GM18520 (cell line): ENCODE results near the gene NAT10.

Experiments
- ATAC-seq: cut with Tn5 transposase; IDR thresholded peaks from one replicate; pipeline ENCODE4 v1.9.1; 2021; ENCODE audit not compliant: unreplicated experiment

The NAT10 gene

DNA sequence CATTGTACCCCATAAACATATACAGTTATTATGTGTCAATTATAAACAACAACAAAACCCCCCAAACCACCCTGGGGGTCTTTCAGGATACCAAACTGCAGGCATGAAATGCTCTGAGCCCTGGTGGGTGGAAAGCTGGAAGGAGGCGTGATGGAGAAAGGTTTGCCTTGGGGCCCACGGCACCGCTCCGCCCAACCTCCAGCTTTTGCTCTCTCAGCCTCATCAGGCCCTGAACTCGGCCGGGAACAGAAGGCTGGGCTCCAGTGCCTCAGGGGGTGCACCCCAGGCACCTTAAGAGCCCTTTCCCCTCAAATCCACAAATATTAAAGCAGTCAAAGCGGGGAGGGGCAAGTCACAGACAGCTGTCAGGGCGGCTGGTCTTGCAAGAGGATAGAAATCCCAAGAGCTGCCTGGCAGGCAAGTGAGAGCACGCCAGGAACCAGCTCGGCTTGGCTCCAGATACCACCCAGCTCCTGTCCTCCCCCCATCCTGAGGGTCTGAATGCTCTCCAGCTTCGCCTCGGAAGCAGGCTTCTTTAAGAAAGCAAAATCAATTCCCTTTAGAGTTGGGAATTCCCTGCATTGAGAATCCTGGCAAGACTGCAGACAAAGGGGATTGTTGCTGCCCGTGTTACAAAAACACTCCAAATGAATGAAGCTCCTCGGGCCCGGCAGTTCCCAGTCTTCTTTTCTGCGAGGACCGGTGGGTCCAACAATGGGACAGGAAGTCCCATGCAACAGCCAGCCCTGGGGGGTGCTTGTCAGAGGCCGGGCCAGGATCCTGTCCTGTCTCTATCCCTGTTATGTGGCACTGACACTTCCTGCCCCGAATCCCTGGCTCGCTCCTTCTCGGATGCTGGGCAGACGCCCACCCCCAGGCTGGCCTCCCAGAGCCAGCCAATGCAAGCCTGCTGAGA, 80.8 kb downstream of the NAT10 start:
- no peak for ATAC-seq

DNA sequence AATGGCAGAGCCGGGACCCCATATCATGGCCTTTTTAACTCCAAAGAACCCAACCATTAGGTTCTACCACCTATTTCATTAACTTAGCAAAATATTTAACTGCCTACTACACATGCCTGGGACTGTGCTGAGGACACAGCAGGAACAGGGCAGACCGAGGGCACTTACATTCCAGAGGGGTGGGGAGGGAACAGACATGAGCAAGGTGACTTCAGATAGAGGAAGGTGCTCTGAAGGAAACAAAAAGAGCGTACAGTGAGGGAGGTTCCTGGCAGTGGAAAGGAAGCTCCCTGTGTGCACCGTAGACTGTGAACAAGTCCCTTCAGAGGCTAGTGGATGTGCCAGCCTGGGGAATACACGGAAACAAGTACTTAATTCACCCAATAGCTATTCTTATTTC, 82.8 kb downstream of the NAT10 start:
- ATAC-seq = no peak

DNA sequence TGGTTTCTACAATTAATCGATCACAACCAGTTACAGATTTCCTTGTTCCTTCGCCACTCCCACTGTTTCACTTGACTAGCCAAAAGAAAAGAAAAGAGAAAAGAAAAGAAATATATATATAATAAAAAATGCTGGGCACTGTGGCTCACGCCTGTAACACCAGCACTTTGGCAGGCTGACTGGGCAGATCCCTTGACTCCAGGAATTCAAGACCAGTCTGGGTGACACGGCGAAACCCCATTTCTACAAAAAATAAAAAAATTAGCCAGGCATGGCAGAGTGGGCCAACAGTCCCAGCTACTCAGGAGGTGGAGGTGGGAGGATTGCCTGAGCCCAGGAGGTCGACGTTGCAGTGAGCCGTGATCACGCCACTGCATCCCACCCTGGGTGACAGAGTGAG, 83.8 kb downstream of the NAT10 start:
- no peak for ATAC-seq

DNA sequence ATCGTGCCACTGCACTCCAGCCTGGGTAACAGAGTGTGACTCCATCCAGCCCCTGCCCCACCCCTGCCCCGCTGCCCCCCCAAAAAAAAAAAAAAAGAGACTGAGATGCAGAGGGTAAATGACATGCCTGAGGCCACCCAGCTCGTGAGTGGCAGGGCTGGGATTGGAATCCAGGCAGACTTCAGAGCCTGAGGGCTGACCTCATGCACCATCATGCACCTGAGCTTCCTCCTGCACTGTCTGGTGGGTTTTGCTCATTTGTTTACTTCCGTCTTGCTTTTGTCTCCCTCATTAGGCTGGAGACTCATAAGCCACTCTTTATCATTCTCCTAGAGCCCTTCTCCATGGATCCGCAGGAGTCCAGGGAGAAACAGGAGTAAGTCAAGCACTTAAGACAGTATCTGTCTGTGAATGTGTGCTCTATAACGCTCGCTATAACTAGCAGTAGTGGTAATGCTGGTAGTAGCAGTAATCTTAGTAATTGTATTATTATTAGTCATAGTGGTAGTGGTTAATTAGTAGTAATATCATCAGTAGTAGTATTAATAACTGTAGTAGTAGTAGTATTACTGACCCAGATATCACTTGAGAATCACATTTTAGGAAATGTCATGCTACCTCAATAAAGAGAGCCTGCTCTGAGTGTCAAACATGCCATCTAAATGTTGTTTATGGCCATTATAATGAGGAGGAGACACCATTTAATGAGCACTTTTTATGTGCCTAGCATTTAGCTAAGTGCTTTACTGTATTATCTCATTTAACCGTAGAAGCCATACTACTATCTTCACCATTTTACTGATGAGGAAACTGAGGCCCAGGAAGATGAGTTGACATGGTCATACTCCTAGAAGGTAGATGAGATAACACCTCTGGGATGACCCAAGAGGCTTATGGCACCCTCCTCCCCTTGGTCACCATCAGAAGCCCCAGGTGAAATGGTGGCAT, 85.0 kb downstream of the NAT10 start:
- no peak for ATAC-seq

DNA sequence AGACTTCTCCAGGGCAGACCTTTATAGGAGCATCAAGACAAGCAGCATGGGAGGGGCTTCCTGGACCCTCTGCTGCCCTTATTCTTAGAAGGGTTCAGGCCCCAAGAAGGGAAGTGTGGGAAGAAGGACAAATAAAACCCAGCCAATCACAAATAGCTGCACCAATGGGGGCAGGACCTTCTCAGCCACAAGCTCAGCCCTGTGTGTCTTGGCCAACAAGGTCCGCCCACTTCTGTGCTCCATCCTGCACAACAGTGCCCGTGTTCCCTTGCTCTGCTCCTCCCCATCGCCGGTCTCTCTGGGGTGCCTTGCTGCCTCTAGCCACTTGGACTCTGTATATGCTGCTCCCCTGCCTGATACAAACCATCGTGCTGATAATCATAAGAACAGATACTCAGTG, 86.1 kb downstream of the NAT10 start:
- no peak for ATAC-seq

DNA sequence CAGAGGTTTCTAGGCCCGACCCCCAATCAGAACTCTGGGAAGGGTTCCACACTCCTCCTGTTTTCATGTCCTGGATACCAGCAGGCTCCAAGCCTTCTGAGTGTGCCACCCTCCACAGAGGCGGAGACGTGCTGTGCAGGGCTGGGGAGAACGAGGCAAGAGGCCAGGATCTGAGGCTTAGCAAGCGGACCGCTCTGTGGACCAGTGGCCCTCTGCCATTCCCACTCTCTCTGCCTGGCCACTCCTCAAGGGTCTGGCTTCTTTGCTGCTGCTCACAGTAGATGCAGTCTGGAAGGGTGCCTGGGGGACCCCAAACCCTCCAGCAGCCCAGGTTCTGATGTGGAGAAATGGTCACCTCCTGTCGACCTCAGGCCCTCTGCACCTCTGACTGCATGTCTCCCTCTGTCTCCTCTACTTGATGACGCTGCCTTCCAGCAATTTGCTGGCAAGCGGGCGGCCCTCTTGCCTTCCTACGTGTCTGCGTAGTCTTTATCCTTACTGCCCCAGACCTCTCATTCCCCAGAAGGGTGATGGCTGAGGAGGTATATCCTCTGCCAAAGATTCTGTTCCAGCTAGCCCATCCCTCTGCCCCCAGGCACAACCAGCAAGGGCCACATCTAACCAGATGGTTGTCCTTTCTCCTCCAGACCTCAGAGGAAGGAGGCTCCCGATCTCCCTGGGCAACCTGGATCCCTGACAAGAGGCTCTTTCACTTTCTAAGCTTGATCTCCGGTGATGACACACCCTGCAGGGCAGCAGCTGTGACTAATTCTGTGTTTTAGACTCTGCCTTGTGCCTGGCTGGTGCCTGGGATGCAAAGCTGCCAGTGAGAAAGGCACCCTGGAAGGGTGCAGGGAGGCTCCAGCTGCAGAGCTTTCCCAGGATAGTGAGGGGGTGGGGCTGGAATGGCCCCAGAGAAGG, 87.3 kb downstream of the NAT10 start:
- no peak for ATAC-seq

DNA sequence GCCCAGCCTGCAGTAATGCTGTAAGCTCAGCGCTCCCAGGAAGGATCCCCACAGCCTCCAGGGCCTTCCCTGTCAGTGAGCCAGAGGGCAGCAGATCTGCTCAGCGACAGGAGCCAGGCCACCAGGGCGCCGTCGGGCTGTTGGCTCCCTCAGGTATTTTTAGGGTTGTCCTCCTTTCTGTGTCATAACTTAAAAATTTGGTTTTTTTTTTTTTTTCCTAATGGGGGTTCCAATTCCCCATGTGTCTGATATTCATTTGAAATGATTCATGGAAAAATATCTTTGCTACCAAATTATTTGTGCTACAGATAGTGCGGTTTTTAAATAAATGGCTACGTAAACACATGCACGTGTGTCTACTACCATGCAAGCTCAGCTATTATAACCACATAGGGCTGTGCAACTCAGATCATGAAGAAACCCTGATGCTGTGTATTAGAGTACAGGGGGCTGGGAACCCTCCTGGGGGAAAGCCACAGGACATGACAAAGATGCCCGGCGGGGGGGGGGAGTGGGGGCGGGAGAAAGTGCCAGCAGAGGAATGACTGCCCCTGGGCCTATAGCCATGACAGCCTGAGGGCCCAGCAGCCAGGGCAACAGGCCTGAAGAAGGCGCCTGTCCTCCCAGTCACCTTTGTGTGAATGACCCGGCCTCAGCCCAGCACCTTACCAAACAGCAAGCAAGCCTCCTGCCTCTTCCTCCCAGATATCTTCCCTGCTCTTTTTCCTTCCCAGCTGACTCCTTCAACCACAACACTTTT, 89.3 kb downstream of the NAT10 start:
- ATAC-seq = no peak
